ENCODE data around the gene PHF21A. TPM values are rescaled to one million over a fixed set of nuclear protein-coding genes. Genes with fewer than 3 reads are reported as not detected.

The PHF21A gene
- total and polyA plus RNA-seq, 4 donors: 3.6 to 8.5 (median 6.2) TPM

DNA sequence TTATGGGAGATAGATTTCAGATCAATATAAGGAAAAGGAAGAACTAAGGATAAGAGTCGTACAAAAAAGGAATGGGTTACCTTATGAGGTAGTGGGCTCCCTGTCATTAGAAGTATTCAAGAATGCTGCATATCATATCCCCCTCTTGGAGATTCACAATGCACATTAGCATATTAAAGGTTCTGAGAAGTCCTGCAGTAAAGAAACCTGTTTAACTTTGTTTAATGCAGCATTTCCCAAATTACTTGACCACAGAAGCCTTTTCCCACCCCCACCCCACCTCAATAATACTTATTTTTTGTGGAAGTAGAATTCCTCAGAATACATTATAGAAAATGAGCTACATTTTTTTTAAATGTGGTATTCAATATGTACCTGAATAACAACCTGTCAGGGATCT, 30.9 kb downstream of the PHF21A start:
- H3K4me3 ChIP-seq (ENCODE audit: low read depth in 1 of 3, low read length in 3 of 3): no peak overlapping the region
- peaks cover 0 to 4% (median 2%) of the 10 kb centered on the region in 4 donors for H3K36me3 ChIP-seq (ENCODE audit: control insufficient read depth in 4 of 4, insufficient read depth in 3 of 4, low read depth in 1 of 4, low read length in 3 of 4)
- no peaks in the 10 kb centered on the region for H3K9me3 ChIP-seq (ENCODE audit: control insufficient read depth in 4 of 4, low read length in 3 of 4)
- 97% methylated on average over 1 of the region's 1 CpG for WGBS
- H3K4me1 ChIP-seq (ENCODE audit: control insufficient read depth in 4 of 4, insufficient read depth in 4 of 4, low read length in 3 of 4): no peaks in the 10 kb centered on the region
- H3K27ac ChIP-seq (ENCODE audit: low read depth in 1 of 2, low read length in 2 of 2): no peak overlapping the region
- no peaks in the 10 kb centered on the region for H3K27me3 ChIP-seq (ENCODE audit: control insufficient read depth in 4 of 4, insufficient read depth in 4 of 4, low read length in 3 of 4)
- TF ChIP-seq RAD21 (IDR thresholded peaks at IDR 0.05) (no peak), EGR1 (IDR thresholded peaks at IDR 0.05; ENCODE audit: low read depth in 2 of 2) (no peak), YY1 (IDR thresholded peaks at IDR 0.05) (no peak), RXRA (IDR thresholded peaks at IDR 0.05) (no peak), SP1 (IDR thresholded peaks at IDR 0.05) (no peak), HNF4G (IDR thresholded peaks at IDR 0.05) (no peak), JUND (IDR thresholded peaks at IDR 0.05) (no peak), GABPA (IDR thresholded peaks at IDR 0.05 in 1 of 2, conservative IDR thresholded peaks at IDR 0.05 in 1 of 2) (no peak), FOXA2 (IDR thresholded peaks at IDR 0.05) (no peak), NR2F2 (IDR thresholded peaks at IDR 0.05) (no peak), FOXA1 (IDR thresholded peaks at IDR 0.05) (no peak), HNF4A (conservative IDR thresholded peaks at IDR 0.05) (no peak), TAF1 (conservative IDR thresholded peaks at IDR 0.05) (no peak)
- TF ChIP-seq, protein P1, sequence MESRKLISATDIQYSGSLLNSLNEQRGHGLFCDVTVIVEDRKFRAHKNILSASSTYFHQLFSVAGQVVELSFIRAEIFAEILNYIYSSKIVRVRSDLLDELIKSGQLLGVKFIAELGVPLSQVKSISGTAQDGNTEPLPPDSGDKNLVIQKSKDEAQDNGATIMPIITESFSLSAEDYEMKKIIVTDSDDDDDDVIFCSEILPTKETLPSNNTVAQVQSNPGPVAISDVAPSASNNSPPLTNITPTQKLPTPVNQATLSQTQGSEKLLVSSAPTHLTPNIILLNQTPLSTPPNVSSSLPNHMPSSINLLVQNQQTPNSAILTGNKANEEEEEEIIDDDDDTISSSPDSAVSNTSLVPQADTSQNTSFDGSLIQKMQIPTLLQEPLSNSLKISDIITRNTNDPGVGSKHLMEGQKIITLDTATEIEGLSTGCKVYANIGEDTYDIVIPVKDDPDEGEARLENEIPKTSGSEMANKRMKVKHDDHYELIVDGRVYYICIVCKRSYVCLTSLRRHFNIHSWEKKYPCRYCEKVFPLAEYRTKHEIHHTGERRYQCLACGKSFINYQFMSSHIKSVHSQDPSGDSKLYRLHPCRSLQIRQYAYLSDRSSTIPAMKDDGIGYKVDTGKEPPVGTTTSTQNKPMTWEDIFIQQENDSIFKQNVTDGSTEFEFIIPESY (IDR thresholded peaks at IDR 0.05): no peak
- TF ChIP-seq, protein P2, sequence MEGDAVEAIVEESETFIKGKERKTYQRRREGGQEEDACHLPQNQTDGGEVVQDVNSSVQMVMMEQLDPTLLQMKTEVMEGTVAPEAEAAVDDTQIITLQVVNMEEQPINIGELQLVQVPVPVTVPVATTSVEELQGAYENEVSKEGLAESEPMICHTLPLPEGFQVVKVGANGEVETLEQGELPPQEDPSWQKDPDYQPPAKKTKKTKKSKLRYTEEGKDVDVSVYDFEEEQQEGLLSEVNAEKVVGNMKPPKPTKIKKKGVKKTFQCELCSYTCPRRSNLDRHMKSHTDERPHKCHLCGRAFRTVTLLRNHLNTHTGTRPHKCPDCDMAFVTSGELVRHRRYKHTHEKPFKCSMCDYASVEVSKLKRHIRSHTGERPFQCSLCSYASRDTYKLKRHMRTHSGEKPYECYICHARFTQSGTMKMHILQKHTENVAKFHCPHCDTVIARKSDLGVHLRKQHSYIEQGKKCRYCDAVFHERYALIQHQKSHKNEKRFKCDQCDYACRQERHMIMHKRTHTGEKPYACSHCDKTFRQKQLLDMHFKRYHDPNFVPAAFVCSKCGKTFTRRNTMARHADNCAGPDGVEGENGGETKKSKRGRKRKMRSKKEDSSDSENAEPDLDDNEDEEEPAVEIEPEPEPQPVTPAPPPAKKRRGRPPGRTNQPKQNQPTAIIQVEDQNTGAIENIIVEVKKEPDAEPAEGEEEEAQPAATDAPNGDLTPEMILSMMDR (IDR thresholded peaks at IDR 0.05; ENCODE audit: low read depth, low read length, missing input control): no peak
- TF ChIP-seq, protein P3, sequence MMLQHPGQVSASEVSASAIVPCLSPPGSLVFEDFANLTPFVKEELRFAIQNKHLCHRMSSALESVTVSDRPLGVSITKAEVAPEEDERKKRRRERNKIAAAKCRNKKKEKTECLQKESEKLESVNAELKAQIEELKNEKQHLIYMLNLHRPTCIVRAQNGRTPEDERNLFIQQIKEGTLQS (IDR thresholded peaks at IDR 0.05): no peak
- TF ChIP-seq, protein P4, sequence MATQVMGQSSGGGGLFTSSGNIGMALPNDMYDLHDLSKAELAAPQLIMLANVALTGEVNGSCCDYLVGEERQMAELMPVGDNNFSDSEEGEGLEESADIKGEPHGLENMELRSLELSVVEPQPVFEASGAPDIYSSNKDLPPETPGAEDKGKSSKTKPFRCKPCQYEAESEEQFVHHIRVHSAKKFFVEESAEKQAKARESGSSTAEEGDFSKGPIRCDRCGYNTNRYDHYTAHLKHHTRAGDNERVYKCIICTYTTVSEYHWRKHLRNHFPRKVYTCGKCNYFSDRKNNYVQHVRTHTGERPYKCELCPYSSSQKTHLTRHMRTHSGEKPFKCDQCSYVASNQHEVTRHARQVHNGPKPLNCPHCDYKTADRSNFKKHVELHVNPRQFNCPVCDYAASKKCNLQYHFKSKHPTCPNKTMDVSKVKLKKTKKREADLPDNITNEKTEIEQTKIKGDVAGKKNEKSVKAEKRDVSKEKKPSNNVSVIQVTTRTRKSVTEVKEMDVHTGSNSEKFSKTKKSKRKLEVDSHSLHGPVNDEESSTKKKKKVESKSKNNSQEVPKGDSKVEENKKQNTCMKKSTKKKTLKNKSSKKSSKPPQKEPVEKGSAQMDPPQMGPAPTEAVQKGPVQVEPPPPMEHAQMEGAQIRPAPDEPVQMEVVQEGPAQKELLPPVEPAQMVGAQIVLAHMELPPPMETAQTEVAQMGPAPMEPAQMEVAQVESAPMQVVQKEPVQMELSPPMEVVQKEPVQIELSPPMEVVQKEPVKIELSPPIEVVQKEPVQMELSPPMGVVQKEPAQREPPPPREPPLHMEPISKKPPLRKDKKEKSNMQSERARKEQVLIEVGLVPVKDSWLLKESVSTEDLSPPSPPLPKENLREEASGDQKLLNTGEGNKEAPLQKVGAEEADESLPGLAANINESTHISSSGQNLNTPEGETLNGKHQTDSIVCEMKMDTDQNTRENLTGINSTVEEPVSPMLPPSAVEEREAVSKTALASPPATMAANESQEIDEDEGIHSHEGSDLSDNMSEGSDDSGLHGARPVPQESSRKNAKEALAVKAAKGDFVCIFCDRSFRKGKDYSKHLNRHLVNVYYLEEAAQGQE (IDR thresholded peaks at IDR 0.05): no peak
- TF ChIP-seq, protein P5, sequence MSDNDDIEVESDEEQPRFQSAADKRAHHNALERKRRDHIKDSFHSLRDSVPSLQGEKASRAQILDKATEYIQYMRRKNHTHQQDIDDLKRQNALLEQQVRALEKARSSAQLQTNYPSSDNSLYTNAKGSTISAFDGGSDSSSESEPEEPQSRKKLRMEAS (IDR thresholded peaks at IDR 0.05): no peak
- DNase-seq (ENCODE audit: low spot score): no peak
- no peak overlapping the region for H3K9ac ChIP-seq (ENCODE audit: low read depth in 1 of 2, low read length in 2 of 2)
